Measurements from ENCODE around the gene ZFAND3. TPM values are rescaled to one million over a fixed set of nuclear protein-coding genes. Genes with fewer than 3 reads are reported as not detected.
"Not testable (repeated sequence)": the region's sequence is repeated elsewhere in the genome, so short reads cannot be mapped to it uniquely, and the experiment has no call there.

ZFAND3 gene
- total RNA-seq, 1 donor from 2014 or later = 131 TPM

GRCh38 chr6:37947468-37947867 is 127.9 kb downstream of the ZFAND3 start:
- TF ChIP-seq CTCF (IDR thresholded peaks at IDR 0.05; ENCODE audit: insufficient read depth, low read depth, low read length) (no peak), EZH2 (IDR thresholded peaks at IDR 0.05; ENCODE audit: insufficient read depth, low read length) (no peak)
- Mint-ChIP-seq H3K4me3 (ENCODE audit: unreplicated experiment) (no peak overlapping the region), H3K27ac (ENCODE audit: unreplicated experiment) (no peak overlapping the region), H3K4me1 (ENCODE audit: low read depth, unreplicated experiment) (peaks cover 35% of the 10 kb centered on the region), H3K27me3 (ENCODE audit: low read depth, unreplicated experiment) (no peaks in the 10 kb centered on the region), H3K36me3 (ENCODE audit: low read depth, unreplicated experiment) (peaks cover 2% of the 10 kb centered on the region), H3K9me3 (ENCODE audit: unreplicated experiment) (peaks cover 2% of the 10 kb centered on the region)
- H3K36me3 ChIP-seq (ENCODE audit: insufficient read depth, low read length) = no peaks in the 10 kb centered on the region
- no peak overlapping the region for H3K27ac ChIP-seq (ENCODE audit: low read depth, low read length)
- no peak overlapping the region for H2AFZ ChIP-seq (ENCODE audit: low read depth, low read length)
- DNase-seq (ENCODE audit: low read depth) = no peak
- H3K4me1 ChIP-seq (ENCODE audit: insufficient read depth, low read length) = no peaks in the 10 kb centered on the region
- H3K4me2 ChIP-seq (ENCODE audit: low read length) = no peak overlapping the region
- H4K20me1 ChIP-seq (ENCODE audit: insufficient read depth, low read length) = peaks cover 94% of the 10 kb centered on the region
- no peaks in the 10 kb centered on the region for H3K27me3 ChIP-seq (ENCODE audit: insufficient read depth, low read length)
- no peak overlapping the region for H3K4me3 ChIP-seq (ENCODE audit: insufficient read depth, low read depth, low read length)
- H3K79me2 ChIP-seq (ENCODE audit: insufficient read depth, low read length) = peaks cover 94% of the 10 kb centered on the region
- H3K9ac ChIP-seq (ENCODE audit: low read length) = no peak overlapping the region
- no peak for FAIRE-seq
- H3K9me3 ChIP-seq (ENCODE audit: insufficient read depth, low read depth, low read length) = no peaks in the 10 kb centered on the region

- not testable (repeated sequence) for H3K9ac ChIP-seq (ENCODE audit: low read length); H3K36me3 Mint-ChIP-seq (ENCODE audit: low read depth, unreplicated experiment); H3K9me3 Mint-ChIP-seq (ENCODE audit: unreplicated experiment); H3K27ac ChIP-seq (ENCODE audit: low read depth, low read length); H2AFZ ChIP-seq (ENCODE audit: low read depth, low read length); H3K36me3 ChIP-seq (ENCODE audit: insufficient read depth, low read length); H3K27me3 ChIP-seq (ENCODE audit: insufficient read depth, low read length); H3K4me1 ChIP-seq (ENCODE audit: insufficient read depth, low read length); H3K4me2 ChIP-seq (ENCODE audit: low read length); DNase-seq (ENCODE audit: low read depth); FAIRE-seq; H3K9me3 ChIP-seq (ENCODE audit: insufficient read depth, low read depth, low read length); H3K4me3 Mint-ChIP-seq (ENCODE audit: unreplicated experiment); H3K27ac Mint-ChIP-seq (ENCODE audit: unreplicated experiment); H3K4me3 ChIP-seq (ENCODE audit: insufficient read depth, low read depth, low read length); H3K27me3 Mint-ChIP-seq (ENCODE audit: low read depth, unreplicated experiment)
- Histone ChIP-seq H3K79me2 (ENCODE audit: insufficient read depth, low read length) (peaks cover 94% of the 10 kb centered on the region), H4K20me1 (ENCODE audit: insufficient read depth, low read length) (peaks cover 94% of the 10 kb centered on the region)
- H3K4me1 Mint-ChIP-seq (ENCODE audit: low read depth, unreplicated experiment) = peaks cover 31% of the 10 kb centered on the region
Measured at GRCh38 chr6:37948584-37948983, 129.1 kb downstream of the ZFAND3 start.

DNA sequence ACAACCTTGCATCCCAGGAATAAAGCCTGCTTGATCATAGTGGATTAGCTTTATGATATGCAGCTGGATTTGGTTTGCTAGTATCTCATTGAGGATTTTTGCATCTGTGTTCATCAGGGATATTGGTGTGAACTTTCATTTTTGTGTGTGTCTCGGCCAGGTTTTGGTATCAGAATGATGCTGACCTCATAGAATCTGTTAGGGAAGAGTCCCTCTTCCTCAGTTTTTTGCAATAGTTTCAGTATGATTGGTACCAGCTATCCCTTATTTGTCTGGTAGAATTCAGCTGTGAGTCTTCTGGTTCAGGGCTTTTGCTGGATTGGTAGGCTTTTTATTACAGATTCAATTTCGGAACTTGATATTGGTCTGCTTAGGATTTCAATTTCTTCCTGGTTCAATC is 132.5 kb downstream of the ZFAND3 start:
- Mint-ChIP-seq H3K27me3 (ENCODE audit: low read depth, unreplicated experiment) (no peaks in the 10 kb centered on the region), H3K27ac (ENCODE audit: unreplicated experiment) (no peak overlapping the region), H3K4me3 (ENCODE audit: unreplicated experiment) (no peak overlapping the region), H3K9me3 (ENCODE audit: unreplicated experiment) (peaks cover 2% of the 10 kb centered on the region), H3K4me1 (ENCODE audit: low read depth, unreplicated experiment) (peaks cover 11% of the 10 kb centered on the region), H3K36me3 (ENCODE audit: low read depth, unreplicated experiment) (peaks cover 2% of the 10 kb centered on the region)
- no peaks in the 10 kb centered on the region for H3K27me3 ChIP-seq (ENCODE audit: insufficient read depth, low read length)
- no peak overlapping the region for H2AFZ ChIP-seq (ENCODE audit: low read depth, low read length)
- H3K79me2 ChIP-seq (ENCODE audit: insufficient read depth, low read length) = peaks cover 96% of the 10 kb centered on the region
- FAIRE-seq = no peak
- H3K27ac ChIP-seq (ENCODE audit: low read depth, low read length) = no peak overlapping the region
- no peak for DNase-seq (ENCODE audit: low read depth)
- H3K4me1 ChIP-seq (ENCODE audit: insufficient read depth, low read length) = no peaks in the 10 kb centered on the region
- no peaks in the 10 kb centered on the region for H3K36me3 ChIP-seq (ENCODE audit: insufficient read depth, low read length)
- H3K4me3 ChIP-seq (ENCODE audit: insufficient read depth, low read depth, low read length) = no peak overlapping the region
- no peak overlapping the region for H3K4me2 ChIP-seq (ENCODE audit: low read length)
- H3K9ac ChIP-seq (ENCODE audit: low read length) = no peak overlapping the region
- no peak for TF ChIP-seq EZH2 (IDR thresholded peaks at IDR 0.05; ENCODE audit: insufficient read depth, low read length)
- TF ChIP-seq CTCF (IDR thresholded peaks at IDR 0.05; ENCODE audit: insufficient read depth, low read depth, low read length) = no peak
- peaks cover 97% of the 10 kb centered on the region for H4K20me1 ChIP-seq (ENCODE audit: insufficient read depth, low read length)
- H3K9me3 ChIP-seq (ENCODE audit: insufficient read depth, low read depth, low read length) = no peaks in the 10 kb centered on the region

Data from astrocyte (in vitro differentiated cells and primary cell).